ENCODE measurements around the gene DYNLRB1.

The DYNLRB1 gene

GRCh38 chr20:34562641-34563040 lies 46.4 kb downstream of the DYNLRB1 start:
- no peak overlapping the region for H3K4me3 ChIP-seq (ENCODE audit: low read length)
- no peaks in the 10 kb centered on the region; the same call in 1 of the 2 replicates for H3F3A ChIP-seq (ENCODE audit: control insufficient read depth, insufficient read depth)
- H3K4me2 ChIP-seq (ENCODE audit: low read length): no peak overlapping the region
- H3K4me1 ChIP-seq (ENCODE audit: control insufficient read depth, low read length): 0 out of 2 replicates have a peak, but pooled peaks cover 4% of the 10 kb centered on the region
- H4K20me1 ChIP-seq (ENCODE audit: control insufficient read depth, insufficient read depth, low read depth, low read length): no peaks in the 10 kb centered on the region
- H3K27me3 ChIP-seq (ENCODE audit: control insufficient read depth, low read length): no peaks in the 10 kb centered on the region
- TF ChIP-seq EZH2phosphoT487 (IDR thresholded peaks at IDR 0.05; ENCODE audit: borderline replicate concordance, low read length) (no peak), CTCF (IDR thresholded peaks at IDR 0.05; ENCODE audit: low read depth, low read length, poor library complexity, severe bottlenecking) (peak; percentile 52)
- H3K79me2 ChIP-seq (ENCODE audit: control insufficient read depth, low read length): no peaks in the 10 kb centered on the region
- no peak overlapping the region for H3K27ac ChIP-seq (ENCODE audit: low read depth, low read length)
- H3K9me3 ChIP-seq (ENCODE audit: control insufficient read depth, insufficient read depth, low read length): no peaks in the 10 kb centered on the region
- no peaks in the 10 kb centered on the region for H3K36me3 ChIP-seq (ENCODE audit: control insufficient read depth, low read length)
- H3K9me2 ChIP-seq (replicated peaks; ENCODE audit: control insufficient read depth, low read length): no peaks in the 10 kb centered on the region

- Histone ChIP-seq H3K4me3 (ENCODE audit: low read length) (no peak overlapping the region), H3K79me2 (ENCODE audit: control insufficient read depth, low read length) (no peaks in the 10 kb centered on the region), H3K36me3 (ENCODE audit: control insufficient read depth, low read length) (no peaks in the 10 kb centered on the region), H3K27me3 (ENCODE audit: control insufficient read depth, low read length) (no peaks in the 10 kb centered on the region), H3K9me2 (replicated peaks; ENCODE audit: control insufficient read depth, low read length) (no peaks in the 10 kb centered on the region), H3K4me1 (ENCODE audit: control insufficient read depth, low read length) (0 out of 2 replicates have a peak, but pooled peaks cover 4% of the 10 kb centered on the region), H3K27ac (ENCODE audit: low read depth, low read length) (no peak overlapping the region), H3F3A (ENCODE audit: control insufficient read depth, insufficient read depth) (no peaks in the 10 kb centered on the region; the same call in 1 of the 2 replicates), H3K4me2 (ENCODE audit: low read length) (no peak overlapping the region), H3K9me3 (ENCODE audit: control insufficient read depth, insufficient read depth, low read length) (no peaks in the 10 kb centered on the region), H4K20me1 (ENCODE audit: control insufficient read depth, insufficient read depth, low read depth, low read length) (no peaks in the 10 kb centered on the region)
- TF ChIP-seq CTCF (IDR thresholded peaks at IDR 0.05; ENCODE audit: low read depth, low read length, poor library complexity, severe bottlenecking) (no peak), EZH2phosphoT487 (IDR thresholded peaks at IDR 0.05; ENCODE audit: borderline replicate concordance, low read length) (no peak)
Observed at GRCh38 chr20:34564833-34565232, 48.6 kb downstream of the DYNLRB1 start.

GRCh38 chr20:34566978-34567891 lies 51.0 kb downstream of the DYNLRB1 start:
- no peaks in the 10 kb centered on the region for H4K20me1 ChIP-seq (ENCODE audit: control insufficient read depth, insufficient read depth, low read depth, low read length)
- no peak overlapping the region for H3K4me3 ChIP-seq (ENCODE audit: low read length)
- no peak overlapping the region for H3K4me2 ChIP-seq (ENCODE audit: low read length)
- no peaks in the 10 kb centered on the region for H3K9me3 ChIP-seq (ENCODE audit: control insufficient read depth, insufficient read depth, low read length)
- H3K4me1 ChIP-seq (ENCODE audit: control insufficient read depth, low read length): peaks cover 7% of the 10 kb centered on the region; the same call in 1 of the 2 replicates
- H3K27ac ChIP-seq (ENCODE audit: low read depth, low read length): no peak overlapping the region
- no peaks in the 10 kb centered on the region for H3K9me2 ChIP-seq (replicated peaks; ENCODE audit: control insufficient read depth, low read length)
- H3K27me3 ChIP-seq (ENCODE audit: control insufficient read depth, low read length): no peaks in the 10 kb centered on the region
- TF ChIP-seq EZH2phosphoT487 (IDR thresholded peaks at IDR 0.05; ENCODE audit: borderline replicate concordance, low read length): no peak
- no peak for TF ChIP-seq CTCF (IDR thresholded peaks at IDR 0.05; ENCODE audit: low read depth, low read length, poor library complexity, severe bottlenecking)
- H3F3A ChIP-seq (ENCODE audit: control insufficient read depth, insufficient read depth): no peaks in the 10 kb centered on the region; the same call in 1 of the 2 replicates
- H3K36me3 ChIP-seq (ENCODE audit: control insufficient read depth, low read length): peaks cover 2% of the 10 kb centered on the region; the same call in 1 of the 2 replicates
- no peaks in the 10 kb centered on the region for H3K79me2 ChIP-seq (ENCODE audit: control insufficient read depth, low read length)
